Chondrocyte (in vitro differentiated cells): ENCODE results near the gene FKBP8. TPM values are rescaled to one million over a fixed set of nuclear protein-coding genes. Genes with fewer than 3 reads are reported as not detected.
A peak's percentile ranks its signal among the peaks of the same experiment; 100 is the strongest.

ENCODE experiments used
- DNase-seq: peaks from one replicate; pipeline ENCODE4 v3.0.0; 2021; ENCODE audit warnings: mixed read lengths, low spot score
- H3K27ac Mint-ChIP-seq: one replicate; pipeline ENCODE4 v1.8.0; 2021; ENCODE audit warnings: mild to moderate bottlenecking, moderate library complexity, mixed read lengths; ENCODE audit not compliant: unreplicated experiment
- H3K27me3 Mint-ChIP-seq: 2 replicates; pipeline ENCODE4 v1.8.0; 2021; ENCODE audit warnings: low read depth, mixed read lengths
- H3K36me3 Mint-ChIP-seq: 2 replicates; pipeline ENCODE4 v1.8.0; 2021; ENCODE audit warnings: low read depth, mixed read lengths
- H3K4me1 Mint-ChIP-seq: 2 replicates; pipeline ENCODE4 v1.8.0; 2021; ENCODE audit warnings: low read depth, mild to moderate bottlenecking, mixed read lengths
- H3K4me3 Mint-ChIP-seq: one replicate; pipeline ENCODE4 v1.8.0; 2021; ENCODE audit warnings: mild to moderate bottlenecking, moderate library complexity, mixed read lengths; ENCODE audit not compliant: unreplicated experiment
- H3K9me3 Mint-ChIP-seq: 2 replicates; pipeline ENCODE4 v1.8.0; 2021; ENCODE audit warnings: low read depth, mixed read lengths
- total RNA-seq: library from RNA; stranded (reverse); gene quantifications from 3 replicates; pipeline ENCODE4 v1.2.1, GENCODE V29; 2021
- TF ChIP-seq, protein P1 (sequence below): fragments of 200-600 bp; sonication (generic); IDR thresholded peaks from 2 replicates; pipeline ENCODE4 v1.5.0; 2021; ENCODE audit warnings: antibody characterized with exemption, mild to moderate bottlenecking, moderate library complexity

Gene FKBP8
- total RNA-seq, 1 donor from 2014 or later: 190 TPM

DNA sequence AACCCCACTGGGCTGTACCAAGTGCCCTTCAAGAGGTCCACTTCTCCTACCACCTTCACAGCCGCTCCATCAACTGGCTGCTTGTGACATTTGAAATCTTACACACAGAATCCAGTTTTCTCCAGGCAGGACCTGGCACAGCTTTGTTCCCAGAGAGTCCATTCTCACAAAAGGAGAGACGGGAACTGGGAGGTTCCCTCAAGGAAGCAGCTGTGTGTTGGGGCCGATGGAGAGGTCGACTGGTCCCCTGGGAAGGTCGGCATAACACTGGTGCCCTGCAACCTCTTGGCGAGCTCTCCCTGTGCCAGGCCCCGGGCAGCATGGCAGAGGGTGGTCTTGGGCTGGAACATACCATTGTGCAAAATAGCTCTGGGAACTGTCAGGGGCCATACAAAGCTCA is 43.0 kb downstream of the FKBP8 start:
- H3K27me3 Mint-ChIP-seq: no peaks in the 10 kb centered on the region
- peak overlapping the region; percentile 51 for H3K27ac Mint-ChIP-seq
- no peak overlapping the region for H3K4me3 Mint-ChIP-seq
- peaks cover 61% of the 10 kb centered on the region for H3K4me1 Mint-ChIP-seq
- no peaks in the 10 kb centered on the region for H3K9me3 Mint-ChIP-seq
- TF ChIP-seq, protein P1, sequence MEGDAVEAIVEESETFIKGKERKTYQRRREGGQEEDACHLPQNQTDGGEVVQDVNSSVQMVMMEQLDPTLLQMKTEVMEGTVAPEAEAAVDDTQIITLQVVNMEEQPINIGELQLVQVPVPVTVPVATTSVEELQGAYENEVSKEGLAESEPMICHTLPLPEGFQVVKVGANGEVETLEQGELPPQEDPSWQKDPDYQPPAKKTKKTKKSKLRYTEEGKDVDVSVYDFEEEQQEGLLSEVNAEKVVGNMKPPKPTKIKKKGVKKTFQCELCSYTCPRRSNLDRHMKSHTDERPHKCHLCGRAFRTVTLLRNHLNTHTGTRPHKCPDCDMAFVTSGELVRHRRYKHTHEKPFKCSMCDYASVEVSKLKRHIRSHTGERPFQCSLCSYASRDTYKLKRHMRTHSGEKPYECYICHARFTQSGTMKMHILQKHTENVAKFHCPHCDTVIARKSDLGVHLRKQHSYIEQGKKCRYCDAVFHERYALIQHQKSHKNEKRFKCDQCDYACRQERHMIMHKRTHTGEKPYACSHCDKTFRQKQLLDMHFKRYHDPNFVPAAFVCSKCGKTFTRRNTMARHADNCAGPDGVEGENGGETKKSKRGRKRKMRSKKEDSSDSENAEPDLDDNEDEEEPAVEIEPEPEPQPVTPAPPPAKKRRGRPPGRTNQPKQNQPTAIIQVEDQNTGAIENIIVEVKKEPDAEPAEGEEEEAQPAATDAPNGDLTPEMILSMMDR: no peak
- DNase-seq: no peak
- no peaks in the 10 kb centered on the region for H3K36me3 Mint-ChIP-seq

DNA sequence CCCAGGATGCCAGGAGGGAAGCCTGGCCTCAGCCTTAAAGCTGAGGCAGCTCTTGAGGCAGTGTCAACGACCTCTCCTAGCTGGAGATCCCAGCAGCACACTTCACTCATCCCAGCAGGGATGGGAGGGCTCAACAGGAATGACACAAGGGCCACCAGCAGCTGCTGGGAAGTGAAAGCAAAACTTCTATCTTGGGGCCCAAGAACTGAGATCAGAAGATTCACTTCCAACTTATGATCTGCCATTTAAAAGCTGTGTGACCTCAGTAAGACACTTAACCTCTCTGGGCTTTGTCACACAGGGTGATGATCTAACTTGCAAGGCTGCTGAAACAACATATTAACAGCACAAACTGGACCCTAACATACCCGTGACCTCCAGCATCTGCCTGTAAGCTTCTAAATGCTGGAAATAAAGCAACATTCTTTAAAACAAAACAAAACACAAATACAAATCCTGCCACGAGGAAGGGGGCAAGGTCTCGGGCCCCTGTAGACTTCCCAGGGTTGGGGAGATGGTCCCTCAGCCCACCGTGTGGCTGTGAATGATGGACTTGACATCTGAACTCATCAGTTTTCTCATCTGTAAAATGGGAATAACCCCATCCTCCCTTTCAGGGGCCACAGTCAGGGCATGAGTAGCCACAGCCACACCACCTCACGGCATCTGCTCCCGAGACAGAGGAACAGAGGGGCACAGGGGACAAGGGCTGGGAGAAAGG is 44.2 kb downstream of the FKBP8 start:
- no peak for DNase-seq
- TF ChIP-seq, protein P1: no peak
- peaks cover 56% of the 10 kb centered on the region for H3K4me1 Mint-ChIP-seq
- H3K27ac Mint-ChIP-seq: peak overlapping the region; percentile 8
- H3K36me3 Mint-ChIP-seq: no peaks in the 10 kb centered on the region
- H3K27me3 Mint-ChIP-seq: no peaks in the 10 kb centered on the region
- H3K9me3 Mint-ChIP-seq: no peaks in the 10 kb centered on the region
- H3K4me3 Mint-ChIP-seq: no peak overlapping the region

DNA sequence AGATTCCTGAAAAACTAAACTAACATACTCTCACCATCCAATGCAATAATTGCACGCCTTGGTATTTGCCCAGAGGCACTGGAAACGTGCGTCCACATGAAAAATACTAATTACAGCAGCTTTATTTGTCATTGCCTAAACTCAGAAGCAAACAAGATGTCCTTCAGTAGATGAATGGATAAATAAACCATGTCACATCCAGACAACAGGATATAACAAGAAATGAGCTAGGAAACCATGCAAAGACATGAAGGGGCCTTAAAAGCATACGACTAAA is 46.5 kb downstream of the FKBP8 start:
- Mint-ChIP-seq H3K4me3 (no peak overlapping the region), H3K36me3 (no peaks in the 10 kb centered on the region), H3K4me1 (peaks cover 48% of the 10 kb centered on the region), H3K27me3 (no peaks in the 10 kb centered on the region), H3K9me3 (no peaks in the 10 kb centered on the region), H3K27ac (no peak overlapping the region)
- TF ChIP-seq, protein P1: no peak
- DNase-seq: no peak

DNA sequence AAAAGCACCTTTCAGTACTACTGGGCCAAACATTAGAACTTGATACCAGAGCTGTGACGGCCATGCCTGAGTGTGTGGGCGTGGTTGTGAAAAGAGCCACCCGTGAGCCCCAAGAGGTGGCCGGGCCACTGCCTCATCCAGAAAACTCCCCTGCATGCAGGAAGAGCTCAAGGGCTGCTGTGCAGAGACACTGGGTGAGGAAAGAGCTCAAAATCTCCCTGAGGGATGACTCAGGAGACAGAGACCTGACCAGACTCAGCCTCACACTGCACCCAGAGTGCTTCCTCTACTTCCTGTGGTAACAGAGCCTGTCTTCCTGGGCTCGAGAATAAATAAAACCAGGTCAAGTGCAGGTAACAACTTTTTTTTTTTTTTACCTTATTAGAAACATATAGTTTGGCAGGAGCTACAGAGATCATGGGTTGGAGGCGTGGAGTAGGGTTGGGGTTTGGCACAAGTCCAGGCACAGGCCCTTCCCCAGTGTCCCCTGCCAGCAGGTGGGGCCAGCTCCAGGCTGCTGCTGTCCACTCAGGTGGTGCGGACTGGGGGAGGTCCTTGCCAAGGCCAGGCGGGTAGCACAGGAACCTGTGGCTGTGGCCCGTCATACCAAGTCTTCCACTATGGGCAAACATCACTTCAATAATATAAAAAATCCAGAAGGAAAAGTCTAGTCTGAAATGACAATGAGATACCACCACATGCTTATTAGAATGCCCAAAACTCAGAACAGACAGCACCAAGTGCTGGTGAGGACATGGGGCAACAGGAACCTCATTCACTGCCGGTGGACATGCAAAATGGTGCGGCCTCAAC is 47.0 kb downstream of the FKBP8 start:
- Mint-ChIP-seq H3K27me3 (no peaks in the 10 kb centered on the region), H3K4me3 (no peak overlapping the region), H3K9me3 (no peaks in the 10 kb centered on the region), H3K4me1 (peaks cover 48% of the 10 kb centered on the region), H3K36me3 (no peaks in the 10 kb centered on the region), H3K27ac (peak overlapping the region; percentile 41)
- TF ChIP-seq, protein P1: no peak
- DNase-seq: no peak

DNA sequence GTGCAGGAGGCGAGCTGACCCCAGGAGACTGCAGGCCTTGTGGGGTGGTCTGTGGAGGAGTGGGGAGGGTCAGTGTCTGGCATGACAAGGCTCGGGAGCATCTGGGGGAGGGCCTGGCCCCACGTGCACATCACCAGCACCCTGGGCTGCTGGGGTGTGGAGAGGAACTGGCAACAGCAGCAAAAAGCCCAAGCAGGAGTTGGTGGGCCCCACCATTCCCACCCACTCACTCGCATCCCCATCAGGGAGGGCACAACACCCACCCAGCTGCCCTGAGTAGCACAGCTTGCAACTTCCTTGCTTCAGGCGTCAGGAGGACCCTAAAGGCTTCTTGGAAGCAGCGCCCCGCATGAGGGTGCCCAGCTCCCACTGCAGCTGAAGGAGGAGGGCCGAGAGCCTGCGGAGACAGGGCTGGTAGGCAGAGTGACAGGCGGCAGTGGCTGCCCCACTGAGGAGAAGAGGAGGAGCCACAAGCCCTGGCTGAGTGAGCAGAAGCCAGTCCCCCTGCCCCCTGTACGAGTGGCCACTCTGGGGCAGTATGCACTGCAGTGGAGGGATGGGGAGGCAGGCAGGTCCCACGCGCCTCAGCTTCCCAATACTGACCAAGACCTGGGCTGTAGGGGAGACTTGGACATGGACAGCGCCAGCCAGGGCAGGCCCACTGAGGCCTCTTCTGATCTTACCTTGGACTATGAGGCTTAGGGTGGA is 48.0 kb downstream of the FKBP8 start:
- Mint-ChIP-seq H3K4me3 (no peak overlapping the region), H3K27ac (no peak overlapping the region)

More for the DNA sequence above, 48.0 kb downstream of the FKBP8 start:
- Mint-ChIP-seq H3K9me3 (no peaks in the 10 kb centered on the region), H3K36me3 (no peaks in the 10 kb centered on the region), H3K27me3 (no peaks in the 10 kb centered on the region), H3K4me1 (peaks cover 38% of the 10 kb centered on the region)
- TF ChIP-seq, protein P1: no peak
- DNase-seq: no peak
